Measurements from ENCODE around the gene SLC25A1. TPM values are rescaled to one million over a fixed set of nuclear protein-coding genes. Genes with fewer than 3 reads are reported as not detected.

The SLC25A1 gene
- total RNA-seq, 1 experiment from 2014 or later = 81.6 TPM

GRCh38 chr22:19132153-19132552 lies 46.4 kb downstream of the SLC25A1 start:
- Histone ChIP-seq H3K79me2 (ENCODE audit: low read length) (no peaks in the 10 kb centered on the region), H3K27ac (ENCODE audit: low read length) (no peak overlapping the region), H3K36me3 (ENCODE audit: low read depth, low read length) (no peaks in the 10 kb centered on the region; the same call in 1 of the 2 replicates), H3F3A (ENCODE audit: low read length, unreplicated experiment) (no peaks in the 10 kb centered on the region), H3K4me2 (ENCODE audit: low read length) (no peak overlapping the region), H3K4me1 (ENCODE audit: insufficient read depth, low read length) (no peaks in the 10 kb centered on the region), H3K9me2 (replicated peaks; ENCODE audit: low read length) (no peaks in the 10 kb centered on the region), H4K20me1 (ENCODE audit: low read length) (no peaks in the 10 kb centered on the region), H3K9me3 (ENCODE audit: low read length) (no peaks in the 10 kb centered on the region), H3K27me3 (ENCODE audit: low read length) (no peaks in the 10 kb centered on the region), H2AFZ (ENCODE audit: low read length) (no peak overlapping the region), H3K4me3 (ENCODE audit: low read length) (no peak overlapping the region), H3K9ac (ENCODE audit: low read length) (no peak overlapping the region)
- ATAC-seq = no peak
- no peak for DNase-seq
- TF ChIP-seq CTCF (conservative IDR thresholded peaks at IDR 0.05; ENCODE audit: low read depth, low read length) (no peak), EZH2phosphoT487 (IDR thresholded peaks at IDR 0.05; ENCODE audit: borderline replicate concordance, low read length) (no peak), EZH2 (IDR thresholded peaks at IDR 0.05; ENCODE audit: low read length, unreplicated experiment) (no peak)
- no TSS peak for BruUV-seq (replicated peaks)
- POLR2A ChIA-PET (ENCODE audit: unreplicated experiment) = no interaction called here
- CTCF ChIA-PET = no interaction called here
- intact Hi-C loops (cut with micrococcal nuclease) = no loop called here

- ChIA-PET POLR2A (ENCODE audit: unreplicated experiment) (no interaction called here), CTCF (no interaction called here)
- Histone ChIP-seq H3K27ac (ENCODE audit: low read length) (no peak overlapping the region), H3K4me3 (ENCODE audit: low read length) (no peak overlapping the region), H3K9me3 (ENCODE audit: low read length) (no peaks in the 10 kb centered on the region), H3K79me2 (ENCODE audit: low read length) (no peaks in the 10 kb centered on the region), H3K9ac (ENCODE audit: low read length) (no peak overlapping the region), H3K9me2 (replicated peaks; ENCODE audit: low read length) (no peaks in the 10 kb centered on the region), H4K20me1 (ENCODE audit: low read length) (no peaks in the 10 kb centered on the region), H3K27me3 (ENCODE audit: low read length) (no peaks in the 10 kb centered on the region), H3K36me3 (ENCODE audit: low read depth, low read length) (no peaks in the 10 kb centered on the region), H3F3A (ENCODE audit: low read length, unreplicated experiment) (no peaks in the 10 kb centered on the region), H2AFZ (ENCODE audit: low read length) (no peak overlapping the region), H3K4me2 (ENCODE audit: low read length) (no peak overlapping the region), H3K4me1 (ENCODE audit: insufficient read depth, low read length) (no peaks in the 10 kb centered on the region)
- ATAC-seq = no peak
- TF ChIP-seq EZH2phosphoT487 (IDR thresholded peaks at IDR 0.05; ENCODE audit: borderline replicate concordance, low read length) (no peak), EZH2 (IDR thresholded peaks at IDR 0.05; ENCODE audit: low read length, unreplicated experiment) (no peak), CTCF (conservative IDR thresholded peaks at IDR 0.05; ENCODE audit: low read depth, low read length) (no peak)
- BruUV-seq (replicated peaks) = no TSS peak
- intact Hi-C loops (cut with micrococcal nuclease) = no loop called here
- no peak for DNase-seq
Measured at GRCh38 chr22:19131685-19132015, 46.9 kb downstream of the SLC25A1 start.

GRCh38 chr22:19130959-19131684 lies 47.4 kb downstream of the SLC25A1 start, which contains the start of gene TSSK2:
TSS of gene TSSK2 (plus strand) at chr22:19131308. CDS start at chr22:19131400, 92 bp downstream.
- no TSS peak for BruUV-seq (replicated peaks)
- H3K36me3 ChIP-seq (ENCODE audit: low read depth, low read length) = no peaks in the 10 kb centered on the region
- no peaks in the 10 kb centered on the region for H3K9me3 ChIP-seq (ENCODE audit: low read length)
- H3K9me2 ChIP-seq (replicated peaks; ENCODE audit: low read length) = no peaks in the 10 kb centered on the region
- DNase-seq (no peak), ATAC-seq (no peak)
- no peak within 1 kb of the TSS for H3K4me2 ChIP-seq (ENCODE audit: low read length)
- ChIA-PET CTCF (no interaction called here), POLR2A (ENCODE audit: unreplicated experiment) (no interaction called here)
- no peaks in the 10 kb centered on the region for H3F3A ChIP-seq (ENCODE audit: low read length, unreplicated experiment)
- intact Hi-C loops (cut with micrococcal nuclease) = no loop called here
- no peak within 1 kb of the TSS for H3K9ac ChIP-seq (ENCODE audit: low read length)
- H3K79me2 ChIP-seq (ENCODE audit: low read length) = no peaks in the 10 kb centered on the region
- no peak within 1 kb of the TSS for H2AFZ ChIP-seq (ENCODE audit: low read length)
- TF ChIP-seq EZH2 (IDR thresholded peaks at IDR 0.05; ENCODE audit: low read length, unreplicated experiment) = no peak
- TF ChIP-seq EZH2phosphoT487 (IDR thresholded peaks at IDR 0.05; ENCODE audit: borderline replicate concordance, low read length) = no peak
- no peak for TF ChIP-seq CTCF (conservative IDR thresholded peaks at IDR 0.05; ENCODE audit: low read depth, low read length)
- H3K4me1 ChIP-seq (ENCODE audit: insufficient read depth, low read length) = no peaks in the 10 kb centered on the region
- no peak within 1 kb of the TSS for H3K27ac ChIP-seq (ENCODE audit: low read length)
- H4K20me1 ChIP-seq (ENCODE audit: low read length) = no peaks in the 10 kb centered on the region
- H3K27me3 ChIP-seq (ENCODE audit: low read length) = no peaks in the 10 kb centered on the region
- H3K4me3 ChIP-seq (ENCODE audit: low read length) = no peak within 1 kb of the TSS
